ENCODE measurements around the gene ZKSCAN5.
A peak's percentile ranks its signal among the peaks of the same experiment; 100 is the strongest.

The ZKSCAN5 gene

DNA sequence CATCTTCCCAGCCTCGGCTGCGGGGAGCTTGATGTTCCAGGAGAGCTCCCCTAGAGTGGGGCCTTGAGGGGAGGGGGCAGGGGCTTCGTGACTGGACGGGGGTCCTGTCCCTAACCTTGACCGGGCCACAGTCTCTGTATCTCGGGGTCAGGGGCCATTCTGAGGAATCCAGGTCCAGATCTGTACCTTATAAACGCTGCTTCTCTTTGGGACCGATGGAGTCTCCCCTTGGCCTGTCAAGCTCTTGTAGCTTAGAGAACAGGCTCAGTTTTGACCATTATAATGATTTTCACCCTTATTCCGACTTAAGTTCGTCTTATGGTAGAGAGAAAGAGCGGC is 831 bp downstream of the ZKSCAN5 start:
- TF ChIP-seq CTCF (IDR thresholded peaks at IDR 0.05; ENCODE audit: insufficient read depth, low read depth, low read length, missing control alignments): no peak
- peak overlapping the region; percentile 94 for H3K4me3 ChIP-seq (ENCODE audit: low read length)
- DNase-seq (ENCODE audit: low read depth): peak; percentile 14

GRCh38 chr7:99514050-99514449 is 9.6 kb downstream of the ZKSCAN5 start:
- no peak for TF ChIP-seq CTCF (IDR thresholded peaks at IDR 0.05; ENCODE audit: insufficient read depth, low read depth, low read length, missing control alignments)
- peak; percentile 28 for DNase-seq (ENCODE audit: low read depth)
- no peak overlapping the region for H3K4me3 ChIP-seq (ENCODE audit: low read length)

- DNase-seq (ENCODE audit: low read depth): no peak
- no peak for TF ChIP-seq CTCF (IDR thresholded peaks at IDR 0.05; ENCODE audit: insufficient read depth, low read depth, low read length, missing control alignments)
- H3K4me3 ChIP-seq (ENCODE audit: low read length): no peak overlapping the region
Observed at GRCh38 chr7:99521399-99521798, 16.9 kb downstream of the ZKSCAN5 start.

DNA sequence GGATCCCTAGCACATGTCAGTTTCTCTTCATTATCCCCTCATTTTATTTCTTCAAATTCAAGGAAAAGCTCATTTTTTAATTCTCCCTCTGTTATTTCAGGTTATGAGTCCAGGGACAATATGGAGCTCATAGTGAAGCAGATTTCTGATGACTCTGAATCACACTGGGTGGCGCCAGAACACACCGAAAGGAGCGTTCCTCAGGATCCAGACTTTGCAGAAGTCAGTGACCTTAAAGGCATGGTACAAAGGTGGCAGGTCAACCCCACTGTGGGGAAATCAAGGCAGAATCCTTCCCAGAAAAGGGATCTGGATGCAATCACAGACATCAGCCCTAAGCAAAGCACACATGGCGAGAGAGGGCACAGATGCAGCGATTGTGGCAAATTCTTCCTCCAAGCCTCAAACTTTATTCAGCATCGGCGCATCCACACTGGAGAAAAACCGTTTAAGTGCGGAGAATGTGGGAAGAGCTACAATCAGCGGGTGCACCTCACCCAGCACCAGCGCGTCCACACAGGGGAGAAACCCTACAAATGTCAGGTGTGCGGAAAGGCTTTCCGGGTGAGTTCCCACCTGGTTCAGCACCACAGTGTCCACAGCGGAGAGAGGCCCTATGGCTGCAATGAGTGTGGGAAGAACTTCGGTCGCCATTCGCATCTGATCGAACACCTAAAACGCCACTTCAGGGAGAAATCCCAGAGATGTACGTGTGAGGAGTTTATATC is 21.4 kb downstream of the ZKSCAN5 start:
- no peak overlapping the region for H3K4me3 ChIP-seq (ENCODE audit: low read length)
- peak; percentile 54 for TF ChIP-seq CTCF (IDR thresholded peaks at IDR 0.05; ENCODE audit: insufficient read depth, low read depth, low read length, missing control alignments)
- peak; percentile 48 for DNase-seq (ENCODE audit: low read depth)

DNA sequence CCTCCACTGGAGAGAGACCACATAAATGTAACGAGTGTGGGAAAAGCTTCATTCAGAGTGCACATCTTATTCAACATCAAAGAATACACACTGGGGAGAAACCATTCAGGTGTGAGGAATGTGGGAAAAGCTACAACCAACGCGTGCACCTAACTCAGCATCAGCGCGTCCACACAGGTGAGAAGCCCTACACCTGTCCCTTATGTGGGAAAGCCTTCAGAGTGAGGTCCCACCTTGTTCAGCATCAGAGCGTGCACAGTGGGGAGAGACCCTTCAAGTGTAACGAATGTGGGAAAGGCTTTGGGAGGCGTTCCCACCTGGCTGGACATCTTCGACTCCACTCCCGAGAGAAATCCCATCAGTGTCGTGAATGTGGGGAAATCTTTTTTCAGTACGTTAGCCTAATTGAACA is 26.9 kb downstream of the ZKSCAN5 start:
- DNase-seq (ENCODE audit: low read depth): no peak
- no peak overlapping the region for H3K4me3 ChIP-seq (ENCODE audit: low read length)

DNA sequence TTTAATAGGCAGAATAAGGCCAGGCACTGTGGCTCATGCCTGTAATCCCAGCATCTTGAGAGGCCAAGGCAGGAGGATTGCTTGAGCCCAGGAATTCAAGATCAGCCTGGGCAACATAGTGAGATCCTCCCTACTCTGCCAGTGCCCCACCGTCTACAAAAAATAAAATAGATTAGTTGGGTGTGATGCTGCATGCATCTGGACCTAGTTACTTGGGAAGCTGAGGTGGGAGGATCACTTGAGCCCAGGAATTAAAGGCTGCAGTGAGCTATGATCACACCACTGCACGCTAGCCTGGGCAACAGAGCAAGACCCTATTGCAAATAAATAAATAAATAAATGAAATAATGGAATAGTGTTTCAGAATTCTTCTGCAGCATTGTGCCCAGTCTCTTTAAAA is 31.2 kb downstream of the ZKSCAN5 start:
- TF ChIP-seq CTCF (IDR thresholded peaks at IDR 0.05; ENCODE audit: insufficient read depth, low read depth, low read length, missing control alignments): no peak
- H3K4me3 ChIP-seq (ENCODE audit: low read length): no peak overlapping the region
- DNase-seq (ENCODE audit: low read depth): no peak

More for the DNA sequence above, 26.9 kb downstream of the ZKSCAN5 start:
- TF ChIP-seq CTCF (IDR thresholded peaks at IDR 0.05; ENCODE audit: insufficient read depth, low read depth, low read length, missing control alignments): no peak

- DNase-seq (ENCODE audit: low read depth): no peak
- TF ChIP-seq CTCF (IDR thresholded peaks at IDR 0.05; ENCODE audit: insufficient read depth, low read depth, low read length, missing control alignments): no peak
Observed at GRCh38 chr7:99539213-99539811, 34.9 kb downstream of the ZKSCAN5 start.

More at GRCh38 chr7:99539213-99539811, 34.9 kb downstream of the ZKSCAN5 start:
- H3K4me3 ChIP-seq (ENCODE audit: low read length): no peak overlapping the region
